ENCODE data around the gene IDI1. TPM values are rescaled to one million over a fixed set of nuclear protein-coding genes. Genes with fewer than 3 reads are reported as not detected.

Gene IDI1
- total and polyA plus RNA-seq, 2 of the 13 experiments (the other 11 are each of a cell fraction or from before 2014, with no cell fraction given): 44.4 to 145 TPM

DNA sequence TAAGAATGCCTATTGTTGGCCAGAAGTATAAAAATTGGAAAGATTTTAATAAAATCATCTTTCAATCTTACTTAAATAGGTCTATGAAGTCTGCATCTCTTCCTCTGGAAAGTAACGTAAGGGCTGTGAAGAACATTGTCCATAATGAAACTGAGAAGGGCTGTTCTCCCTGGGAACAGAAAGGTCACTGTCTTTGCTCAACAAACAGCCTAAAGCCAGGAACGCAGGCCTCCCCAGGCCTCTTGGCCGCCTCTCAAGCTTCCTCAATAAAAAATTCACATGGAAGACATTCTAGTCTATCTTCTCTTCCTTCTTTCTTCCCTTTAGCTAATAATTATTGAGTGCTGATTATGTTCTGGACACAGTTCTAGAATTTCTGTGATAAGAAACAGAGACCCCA, 14.2 kb downstream of the IDI1 start (continued):
- TF ChIP-seq, protein P1, sequence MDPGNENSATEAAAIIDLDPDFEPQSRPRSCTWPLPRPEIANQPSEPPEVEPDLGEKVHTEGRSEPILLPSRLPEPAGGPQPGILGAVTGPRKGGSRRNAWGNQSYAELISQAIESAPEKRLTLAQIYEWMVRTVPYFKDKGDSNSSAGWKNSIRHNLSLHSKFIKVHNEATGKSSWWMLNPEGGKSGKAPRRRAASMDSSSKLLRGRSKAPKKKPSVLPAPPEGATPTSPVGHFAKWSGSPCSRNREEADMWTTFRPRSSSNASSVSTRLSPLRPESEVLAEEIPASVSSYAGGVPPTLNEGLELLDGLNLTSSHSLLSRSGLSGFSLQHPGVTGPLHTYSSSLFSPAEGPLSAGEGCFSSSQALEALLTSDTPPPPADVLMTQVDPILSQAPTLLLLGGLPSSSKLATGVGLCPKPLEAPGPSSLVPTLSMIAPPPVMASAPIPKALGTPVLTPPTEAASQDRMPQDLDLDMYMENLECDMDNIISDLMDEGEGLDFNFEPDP (CRISPR knock-in tag; conservative IDR thresholded peaks at IDR 0.05): no peak
- TF ChIP-seq ZNF382 (CRISPR knock-in tag; IDR thresholded peaks at IDR 0.05; ENCODE audit: borderline replicate concordance) (no peak), ZSCAN22 (CRISPR knock-in tag; IDR thresholded peaks at IDR 0.05) (no peak), ISL2 (CRISPR knock-in tag; IDR thresholded peaks at IDR 0.05) (no peak)
- TF ChIP-seq, protein P2, sequence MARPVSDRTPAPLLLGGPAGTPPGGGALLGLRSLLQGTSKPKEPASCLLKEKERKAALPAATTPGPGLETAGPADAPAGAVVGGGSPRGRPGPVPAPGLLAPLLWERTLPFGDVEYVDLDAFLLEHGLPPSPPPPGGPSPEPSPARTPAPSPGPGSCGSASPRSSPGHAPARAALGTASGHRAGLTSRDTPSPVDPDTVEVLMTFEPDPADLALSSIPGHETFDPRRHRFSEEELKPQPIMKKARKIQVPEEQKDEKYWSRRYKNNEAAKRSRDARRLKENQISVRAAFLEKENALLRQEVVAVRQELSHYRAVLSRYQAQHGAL (CRISPR knock-in tag; IDR thresholded peaks at IDR 0.05; ENCODE audit: not compliant biosample characterization): no peak

DNA sequence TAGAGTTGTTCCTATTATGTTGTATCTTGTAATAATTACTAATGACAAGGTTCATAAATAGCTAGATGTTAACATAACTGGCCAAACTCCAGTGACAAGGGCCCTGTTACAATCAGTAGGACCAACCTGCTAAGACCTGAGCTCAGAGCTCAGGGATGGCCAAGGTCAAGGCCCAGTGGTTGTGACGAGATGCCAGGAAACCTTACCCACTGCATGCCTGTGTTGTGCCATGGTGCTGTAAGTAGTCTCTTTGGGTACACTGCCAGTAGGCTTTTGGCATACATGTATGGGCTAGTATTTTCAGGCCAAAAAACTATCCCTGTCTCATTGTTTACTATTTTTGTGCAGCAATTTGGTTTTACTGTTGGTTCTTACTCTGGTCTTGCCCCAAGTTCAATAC, 15.3 kb downstream of the IDI1 start:
- no TSS peak for BruUV-seq (replicated peaks)
- Histone ChIP-seq H3K79me2 (ENCODE audit: insufficient read depth, low read length) (no peaks in the 10 kb centered on the region), H3K4me2 (ENCODE audit: low read depth, low read length) (no peak overlapping the region), H3K27me3 (ENCODE audit: control insufficient read depth in 1 of 2, insufficient read depth in 2 of 2, low read length in 2 of 2) (no peaks in the 10 kb centered on the region), H2AFZ (ENCODE audit: low read length) (no peak overlapping the region), H3K9ac (ENCODE audit: insufficient read depth, low read depth, low read length) (no peak overlapping the region), H3K27ac (ENCODE audit: extremely low read length, insufficient read depth, low read length) (no peak overlapping the region), H3K4me3 (replicated peaks in 1 of 3; ENCODE audit: insufficient read depth in 1 of 3, low read depth in 2 of 3, low read length in 3 of 3) (no peak overlapping the region), H3K4me1 (ENCODE audit: insufficient read depth, low read length) (no peaks in the 10 kb centered on the region), H3K36me3 (replicated peaks in 1 of 2; ENCODE audit: control insufficient read depth in 1 of 2, insufficient read depth in 2 of 2, low read length in 2 of 2) (no peaks in the 10 kb centered on the region), H3K9me3 (ENCODE audit: low read length) (no peaks in the 10 kb centered on the region), H4K20me1 (ENCODE audit: insufficient read depth, low read length) (no peaks in the 10 kb centered on the region)
- CTCF ChIA-PET (ENCODE audit: low intra/inter-chr PET ratio, low total read pairs): no interaction called here
- 38% methylated on average over 1 of the region's 1 CpG for WGBS (ENCODE audit: low lambda C conversion rate)
- no peak for TF ChIP-seq ZNF12 (CRISPR knock-in tag; IDR thresholded peaks at IDR 0.05)
- no peak for TF ChIP-seq THYN1 (CRISPR knock-in tag; IDR thresholded peaks at IDR 0.05; ENCODE audit: borderline replicate concordance, low read depth)
- TF ChIP-seq ZFP1 (CRISPR knock-in tag; IDR thresholded peaks at IDR 0.05): no peak
- TF ChIP-seq ZNF557 (CRISPR knock-in tag; IDR thresholded peaks at IDR 0.05): no peak
- no peak for TF ChIP-seq PCBP1 (IDR thresholded peaks at IDR 0.05; ENCODE audit: borderline replicate concordance, low read depth, low read length)
- no peak for TF ChIP-seq MIER2 (CRISPR knock-in tag; IDR thresholded peaks at IDR 0.05)
- no peak for TF ChIP-seq IKZF1 (IDR thresholded peaks at IDR 0.05)
- TF ChIP-seq, protein P3, sequence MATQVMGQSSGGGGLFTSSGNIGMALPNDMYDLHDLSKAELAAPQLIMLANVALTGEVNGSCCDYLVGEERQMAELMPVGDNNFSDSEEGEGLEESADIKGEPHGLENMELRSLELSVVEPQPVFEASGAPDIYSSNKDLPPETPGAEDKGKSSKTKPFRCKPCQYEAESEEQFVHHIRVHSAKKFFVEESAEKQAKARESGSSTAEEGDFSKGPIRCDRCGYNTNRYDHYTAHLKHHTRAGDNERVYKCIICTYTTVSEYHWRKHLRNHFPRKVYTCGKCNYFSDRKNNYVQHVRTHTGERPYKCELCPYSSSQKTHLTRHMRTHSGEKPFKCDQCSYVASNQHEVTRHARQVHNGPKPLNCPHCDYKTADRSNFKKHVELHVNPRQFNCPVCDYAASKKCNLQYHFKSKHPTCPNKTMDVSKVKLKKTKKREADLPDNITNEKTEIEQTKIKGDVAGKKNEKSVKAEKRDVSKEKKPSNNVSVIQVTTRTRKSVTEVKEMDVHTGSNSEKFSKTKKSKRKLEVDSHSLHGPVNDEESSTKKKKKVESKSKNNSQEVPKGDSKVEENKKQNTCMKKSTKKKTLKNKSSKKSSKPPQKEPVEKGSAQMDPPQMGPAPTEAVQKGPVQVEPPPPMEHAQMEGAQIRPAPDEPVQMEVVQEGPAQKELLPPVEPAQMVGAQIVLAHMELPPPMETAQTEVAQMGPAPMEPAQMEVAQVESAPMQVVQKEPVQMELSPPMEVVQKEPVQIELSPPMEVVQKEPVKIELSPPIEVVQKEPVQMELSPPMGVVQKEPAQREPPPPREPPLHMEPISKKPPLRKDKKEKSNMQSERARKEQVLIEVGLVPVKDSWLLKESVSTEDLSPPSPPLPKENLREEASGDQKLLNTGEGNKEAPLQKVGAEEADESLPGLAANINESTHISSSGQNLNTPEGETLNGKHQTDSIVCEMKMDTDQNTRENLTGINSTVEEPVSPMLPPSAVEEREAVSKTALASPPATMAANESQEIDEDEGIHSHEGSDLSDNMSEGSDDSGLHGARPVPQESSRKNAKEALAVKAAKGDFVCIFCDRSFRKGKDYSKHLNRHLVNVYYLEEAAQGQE (IDR thresholded peaks at IDR 0.05; ENCODE audit: borderline replicate concordance in 1 of 2, low read depth in 1 of 2, low read length in 2 of 2): no peak
- TF ChIP-seq, protein P4, sequence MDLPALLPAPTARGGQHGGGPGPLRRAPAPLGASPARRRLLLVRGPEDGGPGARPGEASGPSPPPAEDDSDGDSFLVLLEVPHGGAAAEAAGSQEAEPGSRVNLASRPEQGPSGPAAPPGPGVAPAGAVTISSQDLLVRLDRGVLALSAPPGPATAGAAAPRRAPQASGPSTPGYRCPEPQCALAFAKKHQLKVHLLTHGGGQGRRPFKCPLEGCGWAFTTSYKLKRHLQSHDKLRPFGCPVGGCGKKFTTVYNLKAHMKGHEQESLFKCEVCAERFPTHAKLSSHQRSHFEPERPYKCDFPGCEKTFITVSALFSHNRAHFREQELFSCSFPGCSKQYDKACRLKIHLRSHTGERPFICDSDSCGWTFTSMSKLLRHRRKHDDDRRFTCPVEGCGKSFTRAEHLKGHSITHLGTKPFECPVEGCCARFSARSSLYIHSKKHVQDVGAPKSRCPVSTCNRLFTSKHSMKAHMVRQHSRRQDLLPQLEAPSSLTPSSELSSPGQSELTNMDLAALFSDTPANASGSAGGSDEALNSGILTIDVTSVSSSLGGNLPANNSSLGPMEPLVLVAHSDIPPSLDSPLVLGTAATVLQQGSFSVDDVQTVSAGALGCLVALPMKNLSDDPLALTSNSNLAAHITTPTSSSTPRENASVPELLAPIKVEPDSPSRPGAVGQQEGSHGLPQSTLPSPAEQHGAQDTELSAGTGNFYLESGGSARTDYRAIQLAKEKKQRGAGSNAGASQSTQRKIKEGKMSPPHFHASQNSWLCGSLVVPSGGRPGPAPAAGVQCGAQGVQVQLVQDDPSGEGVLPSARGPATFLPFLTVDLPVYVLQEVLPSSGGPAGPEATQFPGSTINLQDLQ (CRISPR knock-in tag; IDR thresholded peaks at IDR 0.05): no peak
- no peak for TF ChIP-seq NCOA2 (CRISPR knock-in tag; IDR thresholded peaks at IDR 0.05)
- ATAC-seq: no peak
- no peak for DNase-seq (ENCODE audit: low spot score)
- intact Hi-C loops (cut with micrococcal nuclease; ENCODE audit: unreplicated experiment): no loop called here
- in situ Hi-C loops (cut with HindIII; ENCODE audit: extremely low pct_ligation_motif_present, low pct_unique_long_range_greater_than_20kb): no loop called here
- POLR2A ChIA-PET: interaction anchor here (1.1 kb wide), 1 partner anchor 15 kb away, joined by 7 read pairs; the partner anchor contains the start of gene IDI1
- no peak for FAIRE-seq
